WTC11 (cell line): ENCODE data around the gene CLEC1B. TPM values are rescaled to one million over a fixed set of nuclear protein-coding genes. Genes with fewer than 3 reads are reported as not detected.

Source experiments
- ATAC-seq: fragments of 200-7000 bp; cut with Tn5 transposase; 2 replicates; pipeline ENCODE4 v1.10.0; 2021; ENCODE audit warnings: mild to moderate bottlenecking, moderate library complexity
- CTCF ChIA-PET: fragments of 300-600 bp; sonication (Branson Sonifier 250); formaldehyde crosslinking; loops from one replicate; lab custom pipeline; 2021; ENCODE audit warnings: antibody characterized with exemption; lab: Charles Lee
- POLR2A ChIA-PET: fragments of 350-600 bp; sonication (Branson Sonifier 250); formaldehyde crosslinking; loops from one replicate; lab custom pipeline; 2021; ENCODE audit warnings: antibody characterized with exemption; lab: Charles Lee
- DNase-seq: peaks from one replicate; pipeline ENCODE4 v3.0.0; 2021; ENCODE audit warnings: low spot score
- H3K27ac Mint-ChIP-seq: 2 replicates; pipeline ENCODE4 v1.8.0; 2021; ENCODE audit warnings: mixed read lengths
- H3K27me3 Mint-ChIP-seq: 2 replicates; pipeline ENCODE4 v1.8.0; 2021; ENCODE audit warnings: low read depth, mild to moderate bottlenecking, moderate library complexity, mixed read lengths
- H3K36me3 Mint-ChIP-seq: 2 replicates; pipeline ENCODE4 v1.8.0; 2021; ENCODE audit warnings: mixed read lengths
- H3K4me1 Mint-ChIP-seq: 2 replicates; pipeline ENCODE4 v1.8.0; 2022; ENCODE audit warnings: mixed read lengths
- H3K4me3 Mint-ChIP-seq: 2 replicates; pipeline ENCODE4 v1.8.0; 2021; ENCODE audit warnings: mild to moderate bottlenecking, moderate library complexity, mixed read lengths
- H3K9me3 Mint-ChIP-seq: 2 replicates; pipeline ENCODE4 v1.8.0; 2021; ENCODE audit warnings: mixed read lengths
- ATF6 ChIP-seq: sonication (generic); formaldehyde crosslinking; IDR thresholded peaks from 2 replicates; pipeline ENCODE4 v1.8.1; 2023; ENCODE audit warnings: mild to moderate bottlenecking, missing genetic modification reagents
- CBFB ChIP-seq: sonication (generic); formaldehyde crosslinking; IDR thresholded peaks from 2 replicates; pipeline ENCODE4 v1.8.1; 2022; ENCODE audit warnings: mild to moderate bottlenecking, low read depth, missing genetic modification reagents
- CDX4 ChIP-seq: fragments of 250-450 bp; sonication (Bioruptor Pico); IDR thresholded peaks from 2 replicates; pipeline ENCODE4 v1.9.0; 2021; ENCODE audit warnings: moderate library complexity, mild to moderate bottlenecking, inconsistent platforms, borderline replicate concordance
- CTCF ChIP-seq: fragments of 200-600 bp; IDR thresholded peaks from 2 replicates; pipeline ENCODE4 v1.8.0; 2022; ENCODE audit warnings: antibody characterized with exemption
- FOXJ3 ChIP-seq: sonication (generic); formaldehyde crosslinking; IDR thresholded peaks from 2 replicates; pipeline ENCODE4 v1.9.0; 2021; ENCODE audit warnings: missing genetic modification reagents, mild to moderate bottlenecking, borderline replicate concordance
- GABPB1 ChIP-seq: sonication (generic); formaldehyde crosslinking; IDR thresholded peaks from 2 replicates; pipeline ENCODE4 v1.8.1; 2023; ENCODE audit warnings: mild to moderate bottlenecking, missing genetic modification reagents
- GTF2I ChIP-seq: fragments of 250-450 bp; sonication (Bioruptor Pico); conservative IDR thresholded peaks from 2 replicates; pipeline ENCODE4 v1.4.0; 2021; ENCODE audit warnings: mild to moderate bottlenecking
- JAZF1 ChIP-seq: fragments of 250-450 bp; sonication (Bioruptor Pico); IDR thresholded peaks from 2 replicates; pipeline ENCODE4 v1.9.0; 2021; ENCODE audit warnings: moderate library complexity, mild to moderate bottlenecking, inconsistent platforms
- KAT7 ChIP-seq: sonication (generic); formaldehyde crosslinking; IDR thresholded peaks from 2 replicates; pipeline ENCODE4 v1.8.1; 2023; ENCODE audit warnings: missing genetic modification reagents, mild to moderate bottlenecking, borderline replicate concordance
- MAX ChIP-seq: sonication (generic); formaldehyde crosslinking; IDR thresholded peaks from 2 replicates; pipeline ENCODE4 v1.8.0; 2022; ENCODE audit warnings: mild to moderate bottlenecking, missing genetic modification reagents
- MYBL2 ChIP-seq: sonication (generic); formaldehyde crosslinking; IDR thresholded peaks from 2 replicates; pipeline ENCODE4 v1.8.1; 2023; ENCODE audit warnings: mild to moderate bottlenecking, moderate library complexity, missing genetic modification reagents
- NFATC4 ChIP-seq: fragments of 250-450 bp; sonication (Bioruptor Pico); IDR thresholded peaks from 2 replicates; pipeline ENCODE4 v1.9.0; 2021; ENCODE audit warnings: mild to moderate bottlenecking
- NFE2L1 ChIP-seq: sonication (generic); formaldehyde crosslinking; IDR thresholded peaks from 2 replicates; pipeline ENCODE4 v1.8.1; 2023; ENCODE audit warnings: missing genetic modification reagents
- OVOL2 ChIP-seq: fragments of 250-450 bp; sonication (Bioruptor Pico); IDR thresholded peaks from 2 replicates; pipeline ENCODE4 v1.9.0; 2021; ENCODE audit warnings: mild to moderate bottlenecking, borderline replicate concordance
- PREB ChIP-seq: sonication (generic); formaldehyde crosslinking; IDR thresholded peaks from 2 replicates; pipeline ENCODE4 v1.8.1; 2022; ENCODE audit warnings: mild to moderate bottlenecking, missing genetic modification reagents, moderate library complexity, borderline replicate concordance
- RELA ChIP-seq: sonication (generic); formaldehyde crosslinking; IDR thresholded peaks from 2 replicates; pipeline ENCODE4 v1.8.1; 2022; ENCODE audit warnings: missing genetic modification reagents, mild to moderate bottlenecking, borderline replicate concordance
- RORB ChIP-seq: fragments of 250-450 bp; sonication (Bioruptor Pico); IDR thresholded peaks from 2 replicates; pipeline ENCODE4 v1.9.0; 2021; ENCODE audit warnings: mild to moderate bottlenecking
- SMAD4 ChIP-seq: sonication (generic); formaldehyde crosslinking; IDR thresholded peaks from 2 replicates; pipeline ENCODE4 v1.8.0; 2022; ENCODE audit warnings: mild to moderate bottlenecking, missing genetic modification reagents
- SOX15 ChIP-seq: fragments of 250-450 bp; sonication (Bioruptor Pico); IDR thresholded peaks from 2 replicates; pipeline ENCODE4 v1.9.0; 2021; ENCODE audit warnings: mild to moderate bottlenecking
- SP1 ChIP-seq: sonication (generic); formaldehyde crosslinking; conservative IDR thresholded peaks from 2 replicates; pipeline ENCODE4 v1.8.1; 2022; ENCODE audit warnings: missing genetic modification reagents
- USF2 ChIP-seq: sonication (generic); formaldehyde crosslinking; IDR thresholded peaks from 2 replicates; pipeline ENCODE4 v1.8.1; 2023; ENCODE audit warnings: mild to moderate bottlenecking, missing genetic modification reagents, moderate library complexity
- ZNF263 ChIP-seq: sonication (generic); formaldehyde crosslinking; IDR thresholded peaks from 2 replicates; pipeline ENCODE4 v1.8.1; 2022; ENCODE audit warnings: low read depth, mild to moderate bottlenecking, moderate library complexity, missing genetic modification reagents
- ZNF317 ChIP-seq: sonication (generic); formaldehyde crosslinking; IDR thresholded peaks from 2 replicates; pipeline ENCODE4 v1.8.1; 2023; ENCODE audit warnings: low read depth, mild to moderate bottlenecking, moderate library complexity, missing genetic modification reagents, borderline replicate concordance
- ZNF671 ChIP-seq: fragments of 250-450 bp; sonication (Bioruptor Pico); IDR thresholded peaks from 2 replicates; pipeline ENCODE4 v1.8.0; 2021; ENCODE audit warnings: mild to moderate bottlenecking
- total RNA-seq: library from RNA; stranded (reverse); gene quantifications from 3 replicates; pipeline ENCODE4 v1.2.3, GENCODE V29; 2021
- TF ChIP-seq, protein P1 (sequence below): sonication (generic); formaldehyde crosslinking; IDR thresholded peaks from 2 replicates; pipeline ENCODE4 v1.8.0; 2022; ENCODE audit warnings: mild to moderate bottlenecking, missing genetic modification reagents
- TF ChIP-seq, protein P2 (sequence below): sonication (generic); formaldehyde crosslinking; conservative IDR thresholded peaks from 2 replicates; pipeline ENCODE4 v1.8.1; 2022; ENCODE audit warnings: mild to moderate bottlenecking, missing genetic modification reagents

CLEC1B gene
- total RNA-seq, 1 experiment from 2014 or later = not detected

DNA sequence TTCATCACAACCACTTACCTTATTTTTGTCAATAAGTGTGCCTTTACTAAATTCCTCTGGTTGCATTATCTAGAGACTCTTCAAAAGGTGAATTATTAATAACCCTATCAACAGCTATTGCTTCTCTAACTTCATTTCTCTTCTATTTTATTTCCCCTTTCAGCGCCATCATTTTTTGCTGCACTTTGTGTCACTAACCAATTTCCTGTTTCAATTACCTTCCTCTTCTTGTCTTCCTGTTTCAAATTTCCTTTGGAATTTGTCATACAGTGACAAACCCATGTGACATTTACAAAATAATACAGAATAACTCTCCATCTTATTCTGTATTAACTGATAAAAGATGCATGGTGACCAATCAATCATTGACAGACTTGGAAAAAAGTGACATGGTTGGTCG lies 54.5 kb downstream of the CLEC1B start:
- ATAC-seq = no peak
- H3K27ac Mint-ChIP-seq = no peak overlapping the region
- no peak overlapping the region for H3K4me3 Mint-ChIP-seq
- peaks cover 10% of the 10 kb centered on the region for H3K27me3 Mint-ChIP-seq
- no peak for DNase-seq
- TF ChIP-seq JAZF1 (CRISPR knock-in tag) = no peak
- no peak for TF ChIP-seq ZNF671 (CRISPR knock-in tag)
- no peak for TF ChIP-seq MYBL2 (CRISPR knock-in tag)
- TF ChIP-seq GABPB1 (CRISPR knock-in tag) = no peak
- TF ChIP-seq PREB (CRISPR knock-in tag) = no peak
- TF ChIP-seq SP1 (CRISPR knock-in tag) = no peak
- TF ChIP-seq ATF6 (CRISPR knock-in tag) = no peak
- no peak for TF ChIP-seq FOXJ3 (CRISPR knock-in tag)
- TF ChIP-seq CDX4 = no peak
- TF ChIP-seq USF2 (CRISPR knock-in tag) = no peak
- no peak for TF ChIP-seq NFATC4 (CRISPR knock-in tag)
- TF ChIP-seq, protein P1, sequence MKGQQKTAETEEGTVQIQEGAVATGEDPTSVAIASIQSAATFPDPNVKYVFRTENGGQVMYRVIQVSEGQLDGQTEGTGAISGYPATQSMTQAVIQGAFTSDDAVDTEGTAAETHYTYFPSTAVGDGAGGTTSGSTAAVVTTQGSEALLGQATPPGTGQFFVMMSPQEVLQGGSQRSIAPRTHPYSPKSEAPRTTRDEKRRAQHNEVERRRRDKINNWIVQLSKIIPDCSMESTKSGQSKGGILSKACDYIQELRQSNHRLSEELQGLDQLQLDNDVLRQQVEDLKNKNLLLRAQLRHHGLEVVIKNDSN = no peak
- TF ChIP-seq, protein P2, sequence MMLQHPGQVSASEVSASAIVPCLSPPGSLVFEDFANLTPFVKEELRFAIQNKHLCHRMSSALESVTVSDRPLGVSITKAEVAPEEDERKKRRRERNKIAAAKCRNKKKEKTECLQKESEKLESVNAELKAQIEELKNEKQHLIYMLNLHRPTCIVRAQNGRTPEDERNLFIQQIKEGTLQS = no peak
- TF ChIP-seq ZNF317 (CRISPR knock-in tag) = no peak
- TF ChIP-seq KAT7 (CRISPR knock-in tag) = no peak
- ChIA-PET POLR2A (no interaction called here), CTCF (no interaction called here)
- peaks cover 6% of the 10 kb centered on the region for H3K4me1 Mint-ChIP-seq
- no peaks in the 10 kb centered on the region for H3K36me3 Mint-ChIP-seq
- peaks cover 12% of the 10 kb centered on the region for H3K9me3 Mint-ChIP-seq

- peak; percentile 45 for DNase-seq
- peak; percentile 87 for ATAC-seq
- POLR2A ChIA-PET = no interaction called here
- Mint-ChIP-seq H3K4me3 (peak overlapping the region; percentile 58), H3K9me3 (peaks cover 12% of the 10 kb centered on the region), H3K27ac (no peak overlapping the region), H3K27me3 (peaks cover 10% of the 10 kb centered on the region), H3K4me1 (peaks cover 6% of the 10 kb centered on the region), H3K36me3 (no peaks in the 10 kb centered on the region)
- CTCF ChIA-PET = no interaction called here
- TF ChIP-seq OVOL2 (CRISPR knock-in tag) = no peak
- TF ChIP-seq SMAD4 (CRISPR knock-in tag) = no peak
- no peak for TF ChIP-seq MYBL2 (CRISPR knock-in tag)
- no peak for TF ChIP-seq GTF2I (CRISPR knock-in tag)
- TF ChIP-seq, protein P1 = no peak
- no peak for TF ChIP-seq PREB (CRISPR knock-in tag)
- TF ChIP-seq SOX15 (CRISPR knock-in tag) = no peak
- TF ChIP-seq CTCF = no peak
- no peak for TF ChIP-seq CBFB
- no peak for TF ChIP-seq ZNF263
- no peak for TF ChIP-seq USF2 (CRISPR knock-in tag)
- no peak for TF ChIP-seq MAX
- no peak for TF ChIP-seq RORB (CRISPR knock-in tag)
- no peak for TF ChIP-seq RELA (CRISPR knock-in tag)
- TF ChIP-seq NFE2L1 (CRISPR knock-in tag) = no peak
- no peak for TF ChIP-seq KAT7 (CRISPR knock-in tag)
These were observed 55.7 kb downstream of the CLEC1B start for GRCh38 chr12:9943240-9943639.
